K562 (cell line): ENCODE results near the gene RITA1. TPM values are rescaled to one million over a fixed set of nuclear protein-coding genes. Genes with fewer than 3 reads are reported as not detected.

Experiments used
- CBFA2T3 ChIP-seq: fragments of 450-650 bp; IDR thresholded peaks from 2 replicates; pipeline ENCODE4 v1.6.1; 2017
- CBX5 ChIP-seq: IDR thresholded peaks from 2 replicates; pipeline ENCODE4 v1.6.1; 2014; ENCODE audit warnings: low read depth, borderline replicate concordance
- CBX8 ChIP-seq: fragments of 200-600 bp; sonication (generic); IDR thresholded peaks from 2 replicates; pipeline ENCODE4 v1.6.1; 2012; ENCODE audit warnings: borderline replicate concordance, mixed run types, low read depth, mild to moderate bottlenecking, moderate library complexity, mixed read lengths, low read length, control low read depth, inconsistent platforms; ENCODE audit not compliant: poor library complexity, severe bottlenecking; ENCODE audit errors: extremely low read depth
- GTF2A2 ChIP-seq: IDR thresholded peaks from 2 replicates; pipeline ENCODE4 v1.6.1; 2016; ENCODE audit warnings: mild to moderate bottlenecking, missing genetic modification characterization, missing compliant biosample characterization
- LEF1 ChIP-seq: fragments of 450-650 bp; IDR thresholded peaks from 2 replicates; pipeline ENCODE4 v1.6.1; 2016; ENCODE audit warnings: mild to moderate bottlenecking
- MED1 ChIP-seq: sonication (generic); formaldehyde crosslinking; IDR thresholded peaks from 2 replicates; pipeline ENCODE4 v1.8.1; 2023; ENCODE audit warnings: missing genetic modification reagents, borderline replicate concordance
- OTX1 ChIP-seq: fragments of 450-650 bp; formaldehyde crosslinking; IDR thresholded peaks from 2 replicates; pipeline ENCODE4 v1.4.0; 2022; ENCODE audit warnings: mild to moderate bottlenecking
- YY1 ChIP-seq, 3 experiments: IDR thresholded peaks; 2 replicates each; pipeline ENCODE4 v1.6.1; 2011; ENCODE audit warnings: low read length in 2 of 3, mild to moderate bottlenecking in 2 of 3, moderate library complexity in 2 of 3, borderline replicate concordance in 1 of 3, control low read depth in 1 of 3, low read depth in 1 of 3; ENCODE audit not compliant: insufficient read depth in 3 of 3, insufficient replicate concordance in 2 of 3, control insufficient read depth in 1 of 3, insufficient read length in 1 of 3; ENCODE audit errors: extremely low read depth in 1 of 3
- ZNF140 ChIP-seq: fragments of 250-450 bp; sonication (Bioruptor Pico); IDR thresholded peaks from 2 replicates; pipeline ENCODE4 v1.8.0; 2021; ENCODE audit warnings: moderate library complexity, mild to moderate bottlenecking, inconsistent platforms
- ZNF212 ChIP-seq: fragments of 450-650 bp; formaldehyde crosslinking; IDR thresholded peaks from 2 replicates; pipeline ENCODE4 v1.4.0; 2020; ENCODE audit warnings: mild to moderate bottlenecking
- ZNF561 ChIP-seq: fragments of 450-650 bp; formaldehyde crosslinking; conservative IDR thresholded peaks from 2 replicates; pipeline ENCODE4 v1.4.0; 2020; ENCODE audit warnings: mild to moderate bottlenecking, moderate library complexity
- polyA plus RNA-seq, 8 experiments: library from polyadenylated mRNA; depleted of rRNA in 4 of 8; stranded (reverse) in 5 of 8; unstranded in 3 of 8; fragments of >200 nt; fragmentation: Nextera tagmentation in 2 of 8; fragmentation: Illumina TruSeq in 1 of 8; extraction: Ambion mirVana in 2 of 8; extraction: Trizol in 1 of 8; gene quantifications; 2 replicates each; pipeline versions ENCODE4 v1.2.1 to v1.2.3, GENCODE V29; 2011 to 2014; ENCODE audit warnings: inconsistent platforms in 1 of 8, missing spikeins in 1 of 8
- total RNA-seq, 7 experiments: library from RNA; depleted of rRNA in 6 of 7; stranded (reverse); fragments of >200 nt in 6 of 7; fragmentation: Illumina TruSeq in 2 of 7; extraction: Trizol in 2 of 7; gene quantifications; 2 replicates each; pipeline versions ENCODE4 v1.2.1 to v1.2.3, GENCODE V29; 2011 to 2021; ENCODE audit warnings: low replicate concordance in 1 of 7
- TF ChIP-seq, protein P1 (sequence below): fragments of 450-650 bp; formaldehyde crosslinking; IDR thresholded peaks from 2 replicates; pipeline ENCODE4 v1.4.0; 2020; ENCODE audit warnings: mild to moderate bottlenecking, mixed read lengths
- TF ChIP-seq, protein P2 (sequence below): sonication (generic); formaldehyde crosslinking; IDR thresholded peaks from 2 replicates; pipeline ENCODE4 v1.8.0; 2022; ENCODE audit warnings: mild to moderate bottlenecking, missing genetic modification reagents
- TF ChIP-seq, protein P3 (sequence below): fragments of 250-450 bp; sonication (Bioruptor Pico); IDR thresholded peaks from 2 replicates; pipeline ENCODE4 v1.8.0; 2021; ENCODE audit warnings: moderate library complexity, mild to moderate bottlenecking, inconsistent platforms
- TF ChIP-seq, protein P4 (sequence below): fragments of 450-650 bp; IDR thresholded peaks from 2 replicates; pipeline ENCODE4 v1.6.1; 2016; ENCODE audit warnings: mild to moderate bottlenecking

Gene RITA1
- total and polyA plus RNA-seq, 9 of the 15 experiments (the other 6 are each of a cell fraction or from before 2014, with no cell fraction given): 2.8 to 40.4 (median 18.0) TPM

DNA sequence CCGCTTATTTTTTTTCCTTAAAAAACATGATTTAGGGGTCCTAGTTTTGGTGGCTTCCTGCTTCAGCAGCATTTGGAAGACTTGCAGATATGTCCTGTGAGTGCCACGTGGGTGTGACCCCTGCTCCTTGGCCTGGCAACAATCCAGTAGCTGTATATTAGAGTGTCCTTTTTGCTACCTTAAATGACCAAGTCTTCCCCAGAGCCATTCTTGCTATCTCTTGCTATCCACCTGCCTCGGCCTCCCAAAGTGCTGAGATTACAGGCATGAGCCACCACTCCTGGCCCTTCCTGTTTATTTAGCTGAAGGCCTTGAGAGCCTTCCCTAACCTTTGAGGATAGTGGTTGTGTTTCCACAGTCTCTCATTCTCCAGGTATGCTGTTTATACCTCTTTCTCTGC, 52.8 kb downstream of the RITA1 start (continued):
- TF ChIP-seq, protein P1, sequence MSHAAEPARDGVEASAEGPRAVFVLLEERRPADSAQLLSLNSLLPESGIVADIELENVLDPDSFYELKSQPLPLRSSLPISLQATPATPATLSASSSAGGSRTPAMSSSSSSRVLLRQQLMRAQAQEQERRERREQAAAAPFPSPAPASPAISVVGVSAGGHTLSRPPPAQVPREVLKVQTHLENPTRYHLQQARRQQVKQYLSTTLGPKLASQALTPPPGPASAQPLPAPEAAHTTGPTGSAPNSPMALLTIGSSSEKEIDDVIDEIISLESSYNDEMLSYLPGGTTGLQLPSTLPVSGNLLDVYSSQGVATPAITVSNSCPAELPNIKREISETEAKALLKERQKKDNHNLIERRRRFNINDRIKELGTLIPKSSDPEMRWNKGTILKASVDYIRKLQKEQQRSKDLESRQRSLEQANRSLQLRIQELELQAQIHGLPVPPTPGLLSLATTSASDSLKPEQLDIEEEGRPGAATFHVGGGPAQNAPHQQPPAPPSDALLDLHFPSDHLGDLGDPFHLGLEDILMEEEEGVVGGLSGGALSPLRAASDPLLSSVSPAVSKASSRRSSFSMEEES (CRISPR knock-in tag): no peak
- TF ChIP-seq CBX8: no peak
- no peak for TF ChIP-seq OTX1
- no peak for TF ChIP-seq CBX5
- TF ChIP-seq GTF2A2 (tag): no peak
- TF ChIP-seq ZNF561 (CRISPR knock-in tag): no peak
- TF ChIP-seq, protein P2, sequence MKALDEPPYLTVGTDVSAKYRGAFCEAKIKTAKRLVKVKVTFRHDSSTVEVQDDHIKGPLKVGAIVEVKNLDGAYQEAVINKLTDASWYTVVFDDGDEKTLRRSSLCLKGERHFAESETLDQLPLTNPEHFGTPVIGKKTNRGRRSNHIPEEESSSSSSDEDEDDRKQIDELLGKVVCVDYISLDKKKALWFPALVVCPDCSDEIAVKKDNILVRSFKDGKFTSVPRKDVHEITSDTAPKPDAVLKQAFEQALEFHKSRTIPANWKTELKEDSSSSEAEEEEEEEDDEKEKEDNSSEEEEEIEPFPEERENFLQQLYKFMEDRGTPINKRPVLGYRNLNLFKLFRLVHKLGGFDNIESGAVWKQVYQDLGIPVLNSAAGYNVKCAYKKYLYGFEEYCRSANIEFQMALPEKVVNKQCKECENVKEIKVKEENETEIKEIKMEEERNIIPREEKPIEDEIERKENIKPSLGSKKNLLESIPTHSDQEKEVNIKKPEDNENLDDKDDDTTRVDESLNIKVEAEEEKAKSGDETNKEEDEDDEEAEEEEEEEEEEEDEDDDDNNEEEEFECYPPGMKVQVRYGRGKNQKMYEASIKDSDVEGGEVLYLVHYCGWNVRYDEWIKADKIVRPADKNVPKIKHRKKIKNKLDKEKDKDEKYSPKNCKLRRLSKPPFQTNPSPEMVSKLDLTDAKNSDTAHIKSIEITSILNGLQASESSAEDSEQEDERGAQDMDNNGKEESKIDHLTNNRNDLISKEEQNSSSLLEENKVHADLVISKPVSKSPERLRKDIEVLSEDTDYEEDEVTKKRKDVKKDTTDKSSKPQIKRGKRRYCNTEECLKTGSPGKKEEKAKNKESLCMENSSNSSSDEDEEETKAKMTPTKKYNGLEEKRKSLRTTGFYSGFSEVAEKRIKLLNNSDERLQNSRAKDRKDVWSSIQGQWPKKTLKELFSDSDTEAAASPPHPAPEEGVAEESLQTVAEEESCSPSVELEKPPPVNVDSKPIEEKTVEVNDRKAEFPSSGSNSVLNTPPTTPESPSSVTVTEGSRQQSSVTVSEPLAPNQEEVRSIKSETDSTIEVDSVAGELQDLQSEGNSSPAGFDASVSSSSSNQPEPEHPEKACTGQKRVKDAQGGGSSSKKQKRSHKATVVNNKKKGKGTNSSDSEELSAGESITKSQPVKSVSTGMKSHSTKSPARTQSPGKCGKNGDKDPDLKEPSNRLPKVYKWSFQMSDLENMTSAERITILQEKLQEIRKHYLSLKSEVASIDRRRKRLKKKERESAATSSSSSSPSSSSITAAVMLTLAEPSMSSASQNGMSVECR: no peak
- peak; percentile 51; the same call in 1 of the 2 replicates for TF ChIP-seq LEF1
- TF ChIP-seq ZNF140 (CRISPR knock-in tag): no peak
- TF ChIP-seq CBFA2T3: peak; percentile 89
- TF ChIP-seq, protein P3, sequence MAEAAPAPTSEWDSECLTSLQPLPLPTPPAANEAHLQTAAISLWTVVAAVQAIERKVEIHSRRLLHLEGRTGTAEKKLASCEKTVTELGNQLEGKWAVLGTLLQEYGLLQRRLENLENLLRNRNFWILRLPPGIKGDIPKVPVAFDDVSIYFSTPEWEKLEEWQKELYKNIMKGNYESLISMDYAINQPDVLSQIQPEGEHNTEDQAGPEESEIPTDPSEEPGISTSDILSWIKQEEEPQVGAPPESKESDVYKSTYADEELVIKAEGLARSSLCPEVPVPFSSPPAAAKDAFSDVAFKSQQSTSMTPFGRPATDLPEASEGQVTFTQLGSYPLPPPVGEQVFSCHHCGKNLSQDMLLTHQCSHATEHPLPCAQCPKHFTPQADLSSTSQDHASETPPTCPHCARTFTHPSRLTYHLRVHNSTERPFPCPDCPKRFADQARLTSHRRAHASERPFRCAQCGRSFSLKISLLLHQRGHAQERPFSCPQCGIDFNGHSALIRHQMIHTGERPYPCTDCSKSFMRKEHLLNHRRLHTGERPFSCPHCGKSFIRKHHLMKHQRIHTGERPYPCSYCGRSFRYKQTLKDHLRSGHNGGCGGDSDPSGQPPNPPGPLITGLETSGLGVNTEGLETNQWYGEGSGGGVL (CRISPR knock-in tag): no peak
- no peak for TF ChIP-seq ZNF212 (CRISPR knock-in tag)
- TF ChIP-seq, protein P4, sequence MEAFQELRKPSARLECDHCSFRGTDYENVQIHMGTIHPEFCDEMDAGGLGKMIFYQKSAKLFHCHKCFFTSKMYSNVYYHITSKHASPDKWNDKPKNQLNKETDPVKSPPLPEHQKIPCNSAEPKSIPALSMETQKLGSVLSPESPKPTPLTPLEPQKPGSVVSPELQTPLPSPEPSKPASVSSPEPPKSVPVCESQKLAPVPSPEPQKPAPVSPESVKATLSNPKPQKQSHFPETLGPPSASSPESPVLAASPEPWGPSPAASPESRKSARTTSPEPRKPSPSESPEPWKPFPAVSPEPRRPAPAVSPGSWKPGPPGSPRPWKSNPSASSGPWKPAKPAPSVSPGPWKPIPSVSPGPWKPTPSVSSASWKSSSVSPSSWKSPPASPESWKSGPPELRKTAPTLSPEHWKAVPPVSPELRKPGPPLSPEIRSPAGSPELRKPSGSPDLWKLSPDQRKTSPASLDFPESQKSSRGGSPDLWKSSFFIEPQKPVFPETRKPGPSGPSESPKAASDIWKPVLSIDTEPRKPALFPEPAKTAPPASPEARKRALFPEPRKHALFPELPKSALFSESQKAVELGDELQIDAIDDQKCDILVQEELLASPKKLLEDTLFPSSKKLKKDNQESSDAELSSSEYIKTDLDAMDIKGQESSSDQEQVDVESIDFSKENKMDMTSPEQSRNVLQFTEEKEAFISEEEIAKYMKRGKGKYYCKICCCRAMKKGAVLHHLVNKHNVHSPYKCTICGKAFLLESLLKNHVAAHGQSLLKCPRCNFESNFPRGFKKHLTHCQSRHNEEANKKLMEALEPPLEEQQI: no peak; the same call in 1 of the 2 replicates
- no peak for TF ChIP-seq MED1 (CRISPR knock-in tag)
- no peak for TF ChIP-seq YY1 (IDR thresholded peaks at IDR 0.05; ENCODE audit: borderline replicate concordance in 1 of 3, control insufficient read depth in 1 of 3, extremely low read depth in 1 of 3, insufficient read depth in 3 of 3, insufficient read length in 1 of 3, insufficient replicate concordance in 2 of 3, low read depth in 1 of 3, low read length in 2 of 3)
